Kidney (tissue), 14 donors: ENCODE data around the gene WDR26. TPM values are rescaled to one million over a fixed set of nuclear protein-coding genes. Genes with fewer than 3 reads are reported as not detected.

Experiments used
- DNase-seq, 5 donors: peaks; one replicate each; pipeline ENCODE4 v3.0.0-alpha.2; 2013 to 2020
- FAIRE-seq: peaks from 2 replicates; lab custom pipeline; 2012; peaks lifted over from hg19 to GRCh38; lab: Jason Lieb, UNC
- H3K27ac ChIP-seq, 2 donors: one replicate each; pipeline ENCODE4 v1.7.0; 2013; ENCODE audit warnings: low read depth in 2 of 2, low read length in 2 of 2, inconsistent platforms in 1 of 2
- H3K27me3 ChIP-seq: one replicate; pipeline ENCODE4 v1.7.1; 2013; ENCODE audit warnings: low read length, inconsistent platforms; ENCODE audit not compliant: control insufficient read depth, insufficient read depth
- H3K36me3 ChIP-seq, 3 donors: one replicate each; pipeline versions ENCODE4 v1.7.0 to v1.7.1; 2013; ENCODE audit warnings: low read length in 3 of 3, control low read depth in 1 of 3, inconsistent platforms in 1 of 3; ENCODE audit not compliant: insufficient read depth in 3 of 3, control insufficient read depth in 2 of 3
- H3K4me1 ChIP-seq, 3 donors: one replicate each; pipeline versions ENCODE4 v1.7.0 to v1.7.1; 2013; ENCODE audit warnings: low read length in 3 of 3, inconsistent platforms in 1 of 3, low read depth in 1 of 3; ENCODE audit not compliant: control insufficient read depth in 2 of 3, insufficient read depth in 2 of 3
- H3K4me3 ChIP-seq, 3 donors: one replicate each; pipeline versions ENCODE4 v1.7.0 to v1.8.1; 2013; ENCODE audit warnings: low read length in 3 of 3, control low read depth in 1 of 3, inconsistent platforms in 1 of 3
- H3K9ac ChIP-seq, 3 donors: one replicate each; pipeline versions ENCODE4 v1.7.0 to v1.7.1; 2013; ENCODE audit warnings: low read length in 3 of 3, control low read depth in 1 of 3, inconsistent platforms in 1 of 3
- H3K9me3 ChIP-seq, 3 donors: one replicate each; pipeline versions ENCODE4 v1.7.0 to v1.7.1; 2013; ENCODE audit warnings: low read length in 3 of 3, control low read depth in 1 of 3, inconsistent platforms in 1 of 3; ENCODE audit not compliant: control insufficient read depth in 2 of 3, insufficient read depth in 1 of 3
- CTCF ChIP-seq: IDR thresholded peaks from 3 replicates; pipeline ENCODE4 v1.5.1; 2012; ENCODE audit warnings: mild to moderate bottlenecking, moderate library complexity, borderline replicate concordance; ENCODE audit not compliant: insufficient read depth; ENCODE audit errors: extremely low read depth
- intact Hi-C: fragments of 100-400 bp; cut with DNase I; formaldehyde crosslinking; loops from one replicate; pipeline ENCODE4 v1.11.1; 2022
- microRNA-seq: library from miRNA; unstranded; fragments of <30 nt; microRNA quantifications from one replicate; pipeline ENCODE4 v1.2.0, GENCODE V29; 2020
- polyA plus RNA-seq: library from polyadenylated mRNA; stranded (reverse); fragments of 350-450 nt; fragmentation: Illumina TruSeq; extraction: RNeasy Lipid Tissue Mini Kit (QIAGEN cat#74804); gene quantifications from one replicate; pipeline ENCODE4 v1.2.3, GENCODE V29; 2014; ENCODE audit warnings: low read depth, low replicate concordance; ENCODE audit not compliant: insufficient read depth
- total RNA-seq: library from RNA; stranded (reverse); fragmentation: NEBNext Ultra II Directional; extraction: Animal tissue kit (Norgen Biotek cat#: 25700); gene quantifications from one replicate; pipeline ENCODE4 v1.2.1, GENCODE V29; 2021
- donor health status: control.
- donor health status: control.
- donor health status: control.
- donor health status: control.
- donor health status: control.
- donor health status: DM: yes; HTN: yes; CAD: no.
- donor health status: Normal renal cell carcinoma (clear cell type).

Gene WDR26
- total and polyA plus RNA-seq, 2 donors from 2014 or later: 23.9 to 77.5 TPM

GRCh38 chr1:224338150-224338838 is 96.3 kb downstream of the WDR26 start:
- intact Hi-C loops: no loop called here
- Histone ChIP-seq H3K36me3 (no peaks in the 10 kb centered on the region), H3K27ac (no peak overlapping the region), H3K9ac (no peak overlapping the region), H3K4me3 (no peak overlapping the region), H3K9me3 (peaks cover 0 to 3% (median 0%) of the 10 kb centered on the region in 3 donors), H3K4me1 (peaks cover 0 to 3% (median 0%) of the 10 kb centered on the region in 3 donors), H3K27me3 (no peaks in the 10 kb centered on the region)
- FAIRE-seq (no peak), DNase-seq (no peak)
- no peak for TF ChIP-seq CTCF

Small RNA genes within 50 kb of the gene (microRNA-seq; reads per million reads assigned to microRNA genes)
- not detected for gene MIR4742

Other genes starting within 250 kb of the WDR26 start
- gene NVL, start 104.6 kb downstream of the WDR26 start, total RNA-seq: 24.0 TPM
- 16.3 TPM for gene NVL, start 104.6 kb downstream of the WDR26 start, polyA plus RNA-seq
- gene CNIH4, start 77.9 kb downstream of the WDR26 start, total RNA-seq: 51.0 TPM
- 77.9 TPM for gene CNIH4, start 77.9 kb downstream of the WDR26 start, polyA plus RNA-seq
- gene CNIH3, start 181.5 kb upstream of the WDR26 start, total RNA-seq: 4.3 TPM
- gene CNIH3, start 181.5 kb upstream of the WDR26 start, polyA plus RNA-seq: 7.6 TPM